GM19239 (cell line): ENCODE measurements around the gene PTPRG.

Experiments
- DNase-seq: peaks from one replicate; pipeline ENCODE4 v3.0.0; 2011; ENCODE audit warnings: low spot score; ENCODE audit not compliant: insufficient read length
- FAIRE-seq: peaks from 2 replicates; lab custom pipeline; 2011; peaks lifted over from hg19 to GRCh38; lab: Jason Lieb, UNC

Gene PTPRG

DNA sequence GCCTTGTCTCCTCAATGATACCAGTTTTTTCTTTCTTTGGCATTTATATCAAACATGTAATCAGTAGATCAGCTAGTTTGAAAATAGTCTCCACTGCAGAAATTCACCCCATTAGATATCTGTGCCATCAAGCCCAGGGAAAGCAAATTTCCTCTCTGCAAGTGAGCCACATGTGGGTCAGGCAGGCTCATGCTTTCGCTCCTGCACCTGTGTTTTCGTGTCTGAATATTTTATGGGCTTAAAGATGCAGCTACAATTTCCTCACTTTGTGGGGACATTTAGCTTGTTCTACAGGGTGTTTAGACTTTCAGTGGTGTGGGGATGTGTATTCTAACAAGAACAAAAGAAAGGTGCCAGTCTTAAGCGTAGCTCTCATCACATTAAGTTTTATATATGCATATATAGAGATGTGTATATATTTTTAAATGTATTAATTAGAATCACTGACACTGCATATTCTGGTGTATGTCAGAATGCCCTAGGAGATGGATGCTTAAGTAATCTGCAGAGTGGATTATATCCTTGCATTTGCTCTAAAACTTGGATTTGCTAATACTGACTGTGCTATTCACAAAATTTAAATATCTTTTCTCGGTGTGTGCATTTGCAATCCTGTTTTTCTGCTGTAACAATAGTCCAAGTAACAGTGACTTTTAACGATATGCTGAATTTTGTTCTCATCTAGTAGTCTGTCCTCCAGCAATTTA, 372.6 kb downstream of the PTPRG start:
- FAIRE-seq (no peak), DNase-seq (no peak)

DNA sequence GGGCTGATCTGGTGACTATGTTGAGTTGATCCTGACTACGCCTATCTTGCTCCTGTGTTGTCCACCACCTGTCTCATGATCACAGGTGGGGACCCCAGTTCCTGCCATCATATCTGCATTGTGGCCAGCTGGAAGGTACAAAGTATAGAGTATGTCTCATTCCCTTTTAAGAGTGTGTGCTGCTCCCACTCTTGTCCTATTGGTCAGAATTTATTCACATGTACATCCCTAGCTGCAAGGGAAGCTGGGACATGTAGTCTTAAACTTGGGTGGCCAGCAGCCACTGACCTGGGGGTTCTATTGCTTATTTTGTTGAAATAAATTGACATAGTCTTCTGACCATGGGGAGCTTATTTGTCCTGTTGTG, 373.1 kb downstream of the PTPRG start:
- no peak for DNase-seq

GRCh38 chr3:61935814-61936213, 374.4 kb downstream of the PTPRG start:
- FAIRE-seq: no peak
- no peak for DNase-seq

More for the DNA sequence above, 373.1 kb downstream of the PTPRG start:
- no peak for FAIRE-seq

DNA sequence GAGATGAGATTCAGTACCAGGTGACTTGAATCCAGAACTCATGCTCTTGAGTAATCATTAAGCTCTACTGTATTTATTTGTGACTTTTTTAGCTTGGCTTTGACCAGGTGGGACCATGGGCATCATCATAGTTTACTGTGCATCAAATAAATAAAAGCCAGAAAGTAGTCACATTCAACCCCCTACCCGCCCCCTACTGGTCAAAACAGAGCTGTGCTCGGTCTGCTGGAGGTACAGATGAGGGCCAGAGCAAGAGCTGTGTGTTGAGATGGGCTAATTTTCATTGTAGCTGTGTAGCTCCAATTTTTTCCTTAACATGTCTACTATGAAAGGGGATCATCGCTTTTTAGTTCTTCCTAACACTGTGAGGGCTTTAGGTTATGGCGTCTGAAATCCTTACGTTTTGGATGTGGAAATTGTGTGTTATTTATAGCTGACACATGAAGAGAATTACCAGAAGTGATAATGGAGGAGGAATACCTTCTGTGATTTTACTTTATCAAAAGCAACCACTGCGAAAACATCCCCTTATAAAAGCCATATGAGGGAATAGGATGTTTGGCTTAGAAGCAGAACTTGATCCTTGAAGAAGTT, 375.1 kb downstream of the PTPRG start:
- FAIRE-seq (no peak), DNase-seq (peak; percentile 25)

DNA sequence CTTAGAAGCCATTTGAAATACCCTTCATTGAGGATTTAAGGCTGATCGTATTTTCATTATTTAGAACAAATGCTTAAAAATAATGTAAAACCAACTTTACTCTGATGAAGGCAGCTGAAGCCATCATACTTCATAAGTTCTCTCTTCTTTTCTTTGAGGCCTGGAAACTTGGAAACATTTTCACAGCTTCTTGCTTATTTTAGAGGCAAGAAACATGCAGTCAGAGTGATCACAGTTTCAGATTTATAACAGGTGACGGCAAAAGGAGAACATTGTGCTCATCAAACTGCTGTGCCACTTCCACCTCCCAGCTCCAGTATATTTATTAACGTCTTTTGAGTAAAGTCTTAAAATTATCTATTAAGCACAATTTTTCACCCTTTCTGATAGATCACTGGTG, 376.1 kb downstream of the PTPRG start:
- FAIRE-seq (no peak), DNase-seq (no peak)

- DNase-seq (no peak), FAIRE-seq (no peak)
These were observed 377.6 kb downstream of the PTPRG start for GRCh38 chr3:61938878-61939549.

DNA sequence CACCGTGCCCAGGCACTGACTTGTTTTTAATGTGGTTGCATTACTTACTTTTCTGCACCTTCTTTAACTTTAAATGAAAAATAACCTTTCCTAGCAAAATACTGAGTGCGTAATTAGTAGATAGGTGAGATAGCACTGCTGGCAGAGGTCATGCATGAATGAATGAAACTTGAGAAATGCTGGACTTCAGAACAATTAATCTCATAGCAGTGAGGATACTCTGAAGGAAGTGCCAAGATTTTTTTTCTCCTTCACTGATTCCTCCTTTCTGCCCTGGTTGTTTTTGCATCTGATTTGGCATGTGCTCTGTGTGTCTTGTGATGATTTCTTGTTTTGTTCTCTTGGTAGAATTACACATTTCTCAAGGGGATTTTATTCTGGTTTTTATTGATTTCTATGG, 378.9 kb downstream of the PTPRG start:
- FAIRE-seq (no peak), DNase-seq (no peak)

- no peak for FAIRE-seq
- no peak for DNase-seq
These were observed 382.6 kb downstream of the PTPRG start for GRCh38 chr3:61943975-61944374.

DNA sequence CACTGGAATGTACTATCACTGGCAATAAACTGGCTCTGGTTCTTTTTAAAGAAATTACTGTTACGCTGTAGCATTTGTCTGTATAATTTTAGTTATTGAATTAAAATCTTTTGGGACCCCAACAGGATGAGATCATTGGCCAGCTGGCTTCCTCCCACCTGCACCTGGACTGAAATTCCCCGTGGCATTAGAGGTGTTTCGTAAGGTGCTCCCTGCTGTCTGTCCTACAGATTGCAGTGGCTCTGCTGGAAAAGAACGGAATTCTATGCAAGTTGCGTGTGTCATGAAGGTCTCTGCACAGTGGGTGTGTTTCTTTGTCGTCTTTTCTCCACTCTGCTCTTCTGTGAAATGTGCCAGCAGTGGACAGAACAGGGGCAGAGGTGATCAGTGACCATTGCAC, 383.4 kb downstream of the PTPRG start:
- FAIRE-seq: no peak

GRCh38 chr3:61945657-61946056, 384.3 kb downstream of the PTPRG start:
- FAIRE-seq (no peak), DNase-seq (no peak)

More for the DNA sequence above, 383.4 kb downstream of the PTPRG start:
- no peak for DNase-seq

- FAIRE-seq (no peak), DNase-seq (no peak)
These were observed 385.4 kb downstream of the PTPRG start for GRCh38 chr3:61946570-61947324.

- FAIRE-seq (no peak), DNase-seq (no peak)
These were observed 386.1 kb downstream of the PTPRG start for GRCh38 chr3:61947456-61947855.

- FAIRE-seq: no peak
- no peak for DNase-seq
These were observed 387.4 kb downstream of the PTPRG start for GRCh38 chr3:61948699-61949305.

GRCh38 chr3:61954097-61954540, 392.7 kb downstream of the PTPRG start:
- no peak for DNase-seq
- no peak for FAIRE-seq

- FAIRE-seq (no peak), DNase-seq (no peak)
These were observed 394.1 kb downstream of the PTPRG start for GRCh38 chr3:61955483-61955882.

GRCh38 chr3:61956236-61956635, 394.9 kb downstream of the PTPRG start:
- DNase-seq (no peak), FAIRE-seq (no peak)

DNA sequence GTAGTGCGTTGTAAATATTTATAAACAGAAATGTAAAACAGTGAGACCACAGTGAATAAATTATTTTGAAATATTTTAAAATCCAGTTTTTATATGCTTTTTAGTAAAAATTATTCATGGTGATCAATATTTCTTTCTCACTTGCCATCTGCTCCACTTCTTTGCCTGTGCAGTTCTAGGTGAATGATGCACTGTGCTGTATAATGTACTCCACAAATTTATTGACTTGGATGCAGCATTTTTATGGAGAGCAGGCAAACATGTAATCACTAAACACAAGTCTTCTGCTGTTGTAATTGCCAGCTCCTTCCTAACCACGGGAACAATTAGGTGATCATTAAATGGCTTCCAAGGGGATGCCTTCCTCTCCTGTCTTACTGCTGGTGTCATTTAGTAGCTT, 395.9 kb downstream of the PTPRG start:
- FAIRE-seq: no peak
- no peak for DNase-seq

DNA sequence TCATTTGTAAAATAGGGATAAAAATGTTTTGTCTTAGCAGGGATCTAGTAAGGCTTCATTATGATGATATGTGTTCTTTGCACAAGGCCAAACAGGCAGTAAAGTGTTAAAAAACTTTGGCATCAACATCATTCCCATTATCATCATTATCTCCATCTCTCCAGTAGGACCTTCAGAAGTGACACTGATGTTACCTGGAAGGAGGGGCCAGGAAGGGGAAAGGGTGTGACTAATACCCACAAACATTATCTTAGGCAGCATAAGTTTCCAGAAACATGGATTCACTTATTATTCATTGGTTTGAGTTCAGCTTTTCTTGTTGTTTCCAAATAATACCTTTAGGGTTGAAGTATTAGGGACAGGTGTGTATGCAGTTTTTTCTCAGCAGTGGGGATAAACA, 399.6 kb downstream of the PTPRG start:
- DNase-seq (no peak), FAIRE-seq (no peak)

GRCh38 chr3:61961900-61962299, 400.5 kb downstream of the PTPRG start:
- FAIRE-seq (no peak), DNase-seq (no peak)

DNA sequence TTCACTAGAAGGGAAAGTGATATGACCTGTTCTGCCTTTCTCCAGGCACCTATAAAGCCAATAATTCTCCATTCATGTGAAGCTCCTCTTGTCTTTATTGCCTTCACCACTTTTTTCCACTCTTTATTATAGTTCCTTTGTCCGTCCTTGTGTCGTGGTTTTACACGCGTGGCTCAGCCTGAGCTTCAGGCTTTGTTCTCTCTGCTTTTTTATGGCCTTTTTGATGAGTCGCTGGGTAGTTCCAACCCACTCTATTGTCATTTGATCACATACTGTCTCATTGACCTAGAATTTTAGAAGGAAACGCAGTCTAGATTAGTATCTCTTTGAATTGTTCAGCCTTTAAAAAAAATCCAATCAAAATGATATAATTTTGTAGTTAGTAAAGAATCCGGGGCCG, 403.2 kb downstream of the PTPRG start:
- FAIRE-seq: no peak
- DNase-seq: no peak

DNA sequence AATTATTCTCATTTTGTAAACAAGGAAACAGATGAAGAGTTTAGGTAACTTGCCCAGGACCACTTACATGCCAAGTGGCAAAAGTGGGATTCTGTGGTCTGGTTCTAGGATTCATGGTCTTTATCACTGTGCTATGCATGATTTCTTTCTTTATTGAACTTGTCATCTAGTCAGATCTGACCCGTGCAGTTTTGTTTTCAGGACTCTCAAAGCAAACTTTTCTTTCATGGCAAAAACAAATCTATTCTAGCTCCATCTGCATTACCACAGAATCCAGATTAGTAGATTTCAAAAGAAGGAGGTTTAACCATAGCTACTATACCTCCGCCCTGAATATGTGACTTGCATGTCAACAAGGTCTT, 404.4 kb downstream of the PTPRG start:
- FAIRE-seq (no peak), DNase-seq (no peak)
